Measurements from ENCODE around the gene DFFB.

GRCh38 chr1:3821908-3822307, 35.4 kb upstream of the DFFB start:
- TF ChIP-seq CTCF (IDR thresholded peaks at IDR 0.05 in 8 of 11, conservative IDR thresholded peaks at IDR 0.05 in 3 of 11) (no peak), POLR2A (IDR thresholded peaks at IDR 0.05) (no peak), POLR2AphosphoS5 (IDR thresholded peaks at IDR 0.05) (no peak)
